ENCODE data around the gene PERCC1.
"Not testable (repeated sequence)": the region's sequence is repeated elsewhere in the genome, so short reads cannot be mapped to it uniquely, and the experiment has no call there.

The PERCC1 gene

GRCh38 chr16:1466054-1466453, 35.2 kb downstream of the PERCC1 start:
- TF ChIP-seq, protein P1, sequence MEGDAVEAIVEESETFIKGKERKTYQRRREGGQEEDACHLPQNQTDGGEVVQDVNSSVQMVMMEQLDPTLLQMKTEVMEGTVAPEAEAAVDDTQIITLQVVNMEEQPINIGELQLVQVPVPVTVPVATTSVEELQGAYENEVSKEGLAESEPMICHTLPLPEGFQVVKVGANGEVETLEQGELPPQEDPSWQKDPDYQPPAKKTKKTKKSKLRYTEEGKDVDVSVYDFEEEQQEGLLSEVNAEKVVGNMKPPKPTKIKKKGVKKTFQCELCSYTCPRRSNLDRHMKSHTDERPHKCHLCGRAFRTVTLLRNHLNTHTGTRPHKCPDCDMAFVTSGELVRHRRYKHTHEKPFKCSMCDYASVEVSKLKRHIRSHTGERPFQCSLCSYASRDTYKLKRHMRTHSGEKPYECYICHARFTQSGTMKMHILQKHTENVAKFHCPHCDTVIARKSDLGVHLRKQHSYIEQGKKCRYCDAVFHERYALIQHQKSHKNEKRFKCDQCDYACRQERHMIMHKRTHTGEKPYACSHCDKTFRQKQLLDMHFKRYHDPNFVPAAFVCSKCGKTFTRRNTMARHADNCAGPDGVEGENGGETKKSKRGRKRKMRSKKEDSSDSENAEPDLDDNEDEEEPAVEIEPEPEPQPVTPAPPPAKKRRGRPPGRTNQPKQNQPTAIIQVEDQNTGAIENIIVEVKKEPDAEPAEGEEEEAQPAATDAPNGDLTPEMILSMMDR (IDR thresholded peaks at IDR 0.05; ENCODE audit: extremely low read depth, missing control alignments) = no peak

GRCh38 chr16:1466968-1467521, 36.2 kb downstream of the PERCC1 start:
- TF ChIP-seq, protein P1 (IDR thresholded peaks at IDR 0.05; ENCODE audit: extremely low read depth, missing control alignments) = no peak
- no peak for DNase-seq (ENCODE audit: low spot score)

More at GRCh38 chr16:1466054-1466453, 35.2 kb downstream of the PERCC1 start:
- no peak for DNase-seq (ENCODE audit: low spot score)

GRCh38 chr16:1468426-1468810, 37.5 kb downstream of the PERCC1 start:
- TF ChIP-seq, protein P1 (IDR thresholded peaks at IDR 0.05; ENCODE audit: extremely low read depth, missing control alignments) = no peak
- DNase-seq (ENCODE audit: low spot score) = no peak

DNA sequence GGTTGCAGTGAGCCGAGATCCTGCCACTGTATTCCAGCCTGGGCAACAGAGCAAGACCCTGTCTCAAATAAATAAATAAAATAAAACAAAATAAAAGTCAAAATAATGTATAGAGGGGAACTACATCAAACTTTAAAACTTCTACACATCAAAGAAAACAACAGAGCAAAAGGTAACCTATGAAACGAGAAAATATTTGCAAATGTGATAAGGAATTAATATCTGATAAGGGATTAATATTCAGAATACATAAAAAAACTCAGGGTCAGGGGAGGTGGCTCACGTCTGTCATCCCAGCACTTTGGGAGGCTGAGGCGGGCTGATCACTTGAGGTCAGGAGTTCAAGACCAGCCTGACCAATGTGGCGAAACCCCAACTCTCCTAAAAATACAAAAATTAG, 38.3 kb downstream of the PERCC1 start:
- DNase-seq (ENCODE audit: low spot score) = not testable (repeated sequence)

GRCh38 chr16:1469693-1470201, 38.9 kb downstream of the PERCC1 start:
- TF ChIP-seq, protein P1 (IDR thresholded peaks at IDR 0.05; ENCODE audit: extremely low read depth, missing control alignments) = no peak
- no peak for DNase-seq (ENCODE audit: low spot score)

GRCh38 chr16:1470481-1471251, 39.8 kb downstream of the PERCC1 start:
- DNase-seq (ENCODE audit: low spot score) = no peak
- TF ChIP-seq, protein P1 (IDR thresholded peaks at IDR 0.05; ENCODE audit: extremely low read depth, missing control alignments) = no peak

DNA sequence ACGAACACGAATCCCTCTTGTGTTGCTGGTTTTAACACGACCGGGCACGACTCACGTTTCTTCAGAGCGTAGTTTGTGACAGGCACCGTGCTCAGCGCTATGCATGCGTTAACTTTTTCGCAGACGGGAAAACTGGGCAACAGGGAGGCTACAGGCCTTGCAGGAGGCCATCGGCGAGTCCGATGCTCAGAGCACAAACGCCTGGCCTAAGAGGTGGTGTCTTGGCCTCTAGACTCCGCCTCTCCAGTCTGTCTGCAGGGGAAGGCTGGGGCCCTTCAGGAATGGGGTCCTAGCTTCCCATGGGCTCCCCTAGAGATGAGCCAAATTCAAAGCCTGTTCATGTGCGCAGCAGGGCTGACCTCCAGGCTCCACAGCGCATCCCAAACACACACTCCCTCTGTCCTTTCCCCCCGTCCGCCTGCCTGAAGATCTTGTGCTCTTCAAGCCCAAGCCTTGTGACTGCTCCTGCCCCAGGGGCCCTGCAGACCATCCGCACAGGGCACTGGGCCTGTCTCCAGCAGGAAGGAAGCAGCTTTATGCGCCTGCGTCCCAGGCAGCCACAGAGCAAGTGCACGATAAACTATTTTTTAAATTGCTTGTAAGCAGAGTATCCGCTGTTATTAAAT, 40.8 kb downstream of the PERCC1 start:
- no peak for DNase-seq (ENCODE audit: low spot score)
- TF ChIP-seq, protein P1 (IDR thresholded peaks at IDR 0.05; ENCODE audit: extremely low read depth, missing control alignments) = no peak
